Retinal pigment epithelial cell (primary cell): ENCODE results near the gene SYDE1.
"Not testable (repeated sequence)": the region's sequence is repeated elsewhere in the genome, so short reads cannot be mapped to it uniquely, and the experiment has no call there.

Experiments used
- DNase-seq: peaks from one replicate; pipeline ENCODE4 v3.0.0-alpha.2; 2010; ENCODE audit warnings: low read depth
- H3K4me3 ChIP-seq: 2 replicates; pipeline ENCODE4 v1.5.1; 2011; ENCODE audit warnings: mild to moderate bottlenecking, low read length, control low read depth, moderate library complexity
- CTCF ChIP-seq: conservative IDR thresholded peaks from 2 replicates; pipeline ENCODE4 v1.5.1; 2011; ENCODE audit warnings: low read depth, low read length, control low read depth, inconsistent platforms

The SYDE1 gene

GRCh38 chr19:15081911-15082310 is 25.3 kb upstream of the SYDE1 start, which contains the start of gene OR1I1:
TSS of gene OR1I1 (plus strand) at chr19:15082211. CDS start at chr19:15087066, 4,855 bp downstream.
- TF ChIP-seq CTCF: no peak
- H3K4me3 ChIP-seq: no peak within 1 kb of the TSS
- no peak for DNase-seq

DNA sequence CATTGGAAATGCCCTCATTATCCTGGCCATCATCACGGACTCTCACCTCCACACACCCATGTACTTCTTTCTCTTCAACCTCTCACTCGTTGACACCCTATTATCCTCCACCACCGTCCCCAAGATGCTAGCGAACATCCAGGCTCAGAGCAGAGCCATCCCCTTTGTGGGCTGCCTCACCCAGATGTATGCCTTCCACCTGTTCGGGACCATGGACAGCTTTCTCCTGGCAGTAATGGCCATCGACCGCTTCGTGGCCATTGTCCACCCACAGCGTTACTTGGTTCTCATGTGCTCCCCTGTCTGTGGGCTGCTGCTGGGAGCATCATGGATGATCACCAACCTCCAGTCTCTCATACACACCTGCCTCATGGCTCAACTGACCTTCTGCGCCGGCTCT is 20.0 kb upstream of the SYDE1 start:
- TF ChIP-seq CTCF: no peak
- DNase-seq: no peak
- no peak overlapping the region for H3K4me3 ChIP-seq

DNA sequence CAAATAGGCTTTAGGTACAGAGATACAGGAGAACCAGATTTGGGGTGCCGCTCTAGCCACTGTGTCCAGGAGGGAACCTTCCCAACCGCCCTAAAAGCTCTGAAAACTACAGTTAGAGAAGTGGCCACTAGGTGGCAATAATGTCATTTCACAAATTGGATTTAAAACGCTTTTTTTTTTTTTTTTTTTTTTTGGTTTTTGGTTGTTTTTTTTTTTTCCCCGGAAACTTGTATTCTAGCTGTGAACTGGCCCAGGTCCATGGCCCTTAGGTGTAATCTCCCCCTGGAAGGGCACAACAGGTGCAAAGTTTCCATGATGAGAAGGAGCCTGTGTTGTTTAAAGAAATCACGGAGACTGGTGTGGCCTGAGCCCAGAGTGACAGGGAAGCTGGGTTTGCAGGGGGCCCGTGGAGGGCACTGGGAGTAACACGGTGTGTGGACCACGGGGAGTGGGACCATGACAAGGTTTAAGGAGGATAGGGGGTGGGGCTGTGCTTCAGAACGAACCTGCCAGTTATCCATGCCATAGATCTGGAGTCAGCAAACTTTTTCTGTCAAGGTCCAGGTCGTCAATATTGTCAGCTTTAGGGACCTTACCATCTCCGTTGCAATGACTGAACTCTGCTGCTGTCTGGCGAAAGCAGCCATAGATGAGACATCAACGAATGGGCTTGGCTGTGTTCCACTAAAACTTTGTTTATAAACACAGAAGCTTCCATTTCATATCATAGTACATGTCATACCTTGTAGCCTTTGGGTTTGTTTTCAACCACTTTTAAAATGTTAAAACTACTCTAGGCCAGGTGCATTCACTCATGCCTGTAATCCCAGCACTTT is 15.1 kb upstream of the SYDE1 start:
- TF ChIP-seq CTCF: peak; percentile 62
- DNase-seq: no peak
- H3K4me3 ChIP-seq: no peak overlapping the region

GRCh38 chr19:15093001-15093400 is 14.2 kb upstream of the SYDE1 start:
- no peak for DNase-seq
- H3K4me3 ChIP-seq: no peak overlapping the region
- no peak for TF ChIP-seq CTCF

GRCh38 chr19:15096223-15096622 is 11.0 kb upstream of the SYDE1 start:
- no peak for DNase-seq
- no peak overlapping the region for H3K4me3 ChIP-seq
- no peak for TF ChIP-seq CTCF

DNA sequence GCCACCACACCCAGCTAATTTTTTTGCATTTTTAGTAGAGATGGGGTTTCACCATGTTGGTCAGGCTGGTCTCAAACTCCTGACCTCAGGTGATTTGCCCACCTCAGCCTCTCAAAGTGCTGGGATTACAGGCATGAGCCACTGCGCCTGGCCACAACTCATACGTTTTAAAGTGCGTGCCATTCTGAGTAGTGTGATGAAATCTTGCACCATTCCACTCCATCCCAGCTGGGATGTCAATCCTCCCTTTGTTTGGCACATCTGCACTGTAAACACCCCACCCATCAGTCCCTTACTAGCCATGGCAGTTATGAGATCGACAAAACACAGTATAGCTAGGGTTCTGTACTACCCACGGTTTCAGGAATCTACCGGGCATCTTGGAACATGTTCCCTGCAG is 9.2 kb upstream of the SYDE1 start:
- not testable (repeated sequence) for DNase-seq, H3K4me3 ChIP-seq

DNA sequence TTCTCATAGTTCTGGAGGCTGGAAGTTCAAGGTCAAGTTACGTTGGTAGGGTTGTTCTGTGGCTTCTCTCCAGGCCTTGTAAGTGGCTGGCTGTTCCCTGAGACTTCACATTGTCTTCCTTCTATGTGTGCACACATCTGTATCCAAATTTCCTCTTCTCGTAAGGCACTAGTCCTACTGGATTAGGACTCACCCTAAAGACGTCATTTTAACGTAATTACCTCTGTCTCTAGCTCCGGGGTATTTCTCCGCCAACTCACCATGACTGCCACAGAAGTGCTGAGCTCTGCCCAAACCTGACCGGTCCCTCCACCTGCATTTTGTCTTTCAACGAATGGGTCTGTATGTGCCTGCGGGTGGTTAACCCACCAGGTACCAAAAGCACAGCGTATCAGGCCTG is 8.7 kb upstream of the SYDE1 start:
- H3K4me3 ChIP-seq: no peak overlapping the region
- no peak for DNase-seq
- no peak for TF ChIP-seq CTCF
